ENCODE results near the gene DMAC1.

GRCh38 chr9:7790819-7791182 lies 8.8 kb downstream of the DMAC1 start:
- TF ChIP-seq POLR2AphosphoS5 (IDR thresholded peaks at IDR 0.05) (no peak), CTCF (IDR thresholded peaks at IDR 0.05) (no peak), EP300 (IDR thresholded peaks at IDR 0.05) (no peak)

Data from gastroesophageal sphincter (tissue), 3 donors.